Thyroid gland (tissue), 4 donors: Measurements from ENCODE around the gene ST3GAL3. TPM values are rescaled to one million over a fixed set of nuclear protein-coding genes. Genes with fewer than 3 reads are reported as not detected.

Experiments used
- DNase-seq, 2 donors: peaks; one replicate each; pipeline ENCODE4 v3.0.0-alpha.2; 2019
- H3K27ac ChIP-seq, 3 donors: fragments of 200-600 bp; sonication (generic); 1 replicate in 2 of 3; 2 replicates in 1 of 3; pipeline ENCODE4 v1.5.1; 2016 to 2019; ENCODE audit warnings: mild to moderate bottlenecking in 1 of 3, moderate library complexity in 1 of 3
- H3K27me3 ChIP-seq: fragments of 200-600 bp; sonication (generic); one replicate; pipeline ENCODE4 v1.5.1; 2019
- H3K36me3 ChIP-seq, 2 donors: fragments of 200-600 bp; sonication (generic); one replicate each; pipeline ENCODE4 v1.5.1; 2016 to 2019
- H3K4me1 ChIP-seq, 2 donors: fragments of 200-600 bp; sonication (generic); one replicate each; pipeline ENCODE4 v1.5.1; 2017 to 2019
- H3K4me3 ChIP-seq, 3 donors: fragments of 200-600 bp; sonication (generic); replicated peaks in 1 of 3; 1 replicate in 2 of 3; 2 replicates in 1 of 3; pipeline ENCODE4 v1.5.1; 2016; ENCODE audit warnings: mild to moderate bottlenecking in 1 of 3
- H3K9me3 ChIP-seq: fragments of 200-600 bp; sonication (generic); one replicate; pipeline ENCODE4 v1.5.1; 2017
- POLR2A ChIP-seq, 2 donors: fragments of 450-650 bp; IDR thresholded peaks; one replicate each; pipeline ENCODE4 v1.6.1; 2017; ENCODE audit warnings: antibody characterized with exemption in 2 of 2, mild to moderate bottlenecking in 2 of 2, moderate library complexity in 1 of 2
- WGBS, 2 donors: methylation state at CpG; one replicate each; pipeline ENCODE4 v1.1.5; 2017; 5-methylcytosine and 5-hydroxymethylcytosine counted together
- intact Hi-C: fragments of 100-400 bp; cut with DNase I; formaldehyde crosslinking; loops from one replicate; pipeline ENCODE4 v1.15.1; 2023
- total RNA-seq, 4 donors: library from RNA; depleted of rRNA; stranded (reverse); fragments of >200 nt; gene quantifications; one replicate each; pipeline ENCODE4 v1.2.3, GENCODE V29; 2016
- TF ChIP-seq, protein P1 (sequence below), 6 experiments: fragments of 200-600 bp in 3 of 6; fragments of 450-650 bp in 3 of 6; sonication (generic) in 3 of 6; IDR thresholded peaks; one replicate each; pipeline ENCODE4 v1.5.1; 2016 to 2019; ENCODE audit warnings: antibody characterized with exemption in 6 of 6, mild to moderate bottlenecking in 2 of 6, inconsistent platforms in 1 of 6, moderate library complexity in 1 of 6

The ST3GAL3 gene
- total RNA-seq, 4 donors from 2014 or later = 12.1 to 17.7 (median 14.3) TPM

DNA sequence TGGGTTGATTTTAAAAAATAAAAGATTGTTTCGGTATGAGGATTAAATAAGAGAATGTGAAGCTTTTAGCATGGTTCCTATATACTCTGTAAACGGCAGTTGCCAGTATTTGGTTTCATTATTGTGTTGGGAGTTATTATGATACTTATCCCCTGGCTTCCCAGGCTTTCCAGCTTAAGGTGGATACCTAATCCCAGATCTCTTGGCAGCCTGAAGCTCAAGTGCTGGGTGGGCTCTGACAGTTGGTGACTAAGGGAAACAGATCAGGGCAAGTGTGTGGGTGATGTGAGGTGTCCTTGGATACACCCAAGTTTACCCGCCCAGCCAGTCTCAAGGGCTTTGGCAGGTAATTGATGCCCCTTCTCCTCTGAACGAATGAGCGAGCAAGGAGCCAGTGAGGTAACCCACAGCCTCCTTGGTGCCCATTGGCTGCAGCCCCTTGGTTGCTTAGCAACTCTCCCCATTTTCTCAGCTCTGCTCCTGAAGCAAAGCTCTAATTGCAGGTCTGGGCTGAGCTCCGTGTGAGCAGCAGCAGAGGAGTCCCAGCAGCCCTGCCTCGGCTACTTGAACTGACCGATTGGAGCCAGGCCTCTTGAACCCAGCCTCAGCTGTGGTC is 245.5 kb downstream of the ST3GAL3 start:
- H3K27me3 ChIP-seq = no peaks in the 10 kb centered on the region
- 66 to 76% methylated on average over 6 to 8 of the region's 8 CpGs for WGBS, 2 donors
- TF ChIP-seq, protein P1, sequence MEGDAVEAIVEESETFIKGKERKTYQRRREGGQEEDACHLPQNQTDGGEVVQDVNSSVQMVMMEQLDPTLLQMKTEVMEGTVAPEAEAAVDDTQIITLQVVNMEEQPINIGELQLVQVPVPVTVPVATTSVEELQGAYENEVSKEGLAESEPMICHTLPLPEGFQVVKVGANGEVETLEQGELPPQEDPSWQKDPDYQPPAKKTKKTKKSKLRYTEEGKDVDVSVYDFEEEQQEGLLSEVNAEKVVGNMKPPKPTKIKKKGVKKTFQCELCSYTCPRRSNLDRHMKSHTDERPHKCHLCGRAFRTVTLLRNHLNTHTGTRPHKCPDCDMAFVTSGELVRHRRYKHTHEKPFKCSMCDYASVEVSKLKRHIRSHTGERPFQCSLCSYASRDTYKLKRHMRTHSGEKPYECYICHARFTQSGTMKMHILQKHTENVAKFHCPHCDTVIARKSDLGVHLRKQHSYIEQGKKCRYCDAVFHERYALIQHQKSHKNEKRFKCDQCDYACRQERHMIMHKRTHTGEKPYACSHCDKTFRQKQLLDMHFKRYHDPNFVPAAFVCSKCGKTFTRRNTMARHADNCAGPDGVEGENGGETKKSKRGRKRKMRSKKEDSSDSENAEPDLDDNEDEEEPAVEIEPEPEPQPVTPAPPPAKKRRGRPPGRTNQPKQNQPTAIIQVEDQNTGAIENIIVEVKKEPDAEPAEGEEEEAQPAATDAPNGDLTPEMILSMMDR (IDR thresholded peaks at IDR 0.05) = no peak
- TF ChIP-seq POLR2A (IDR thresholded peaks at IDR 0.05) = no peak

DNA sequence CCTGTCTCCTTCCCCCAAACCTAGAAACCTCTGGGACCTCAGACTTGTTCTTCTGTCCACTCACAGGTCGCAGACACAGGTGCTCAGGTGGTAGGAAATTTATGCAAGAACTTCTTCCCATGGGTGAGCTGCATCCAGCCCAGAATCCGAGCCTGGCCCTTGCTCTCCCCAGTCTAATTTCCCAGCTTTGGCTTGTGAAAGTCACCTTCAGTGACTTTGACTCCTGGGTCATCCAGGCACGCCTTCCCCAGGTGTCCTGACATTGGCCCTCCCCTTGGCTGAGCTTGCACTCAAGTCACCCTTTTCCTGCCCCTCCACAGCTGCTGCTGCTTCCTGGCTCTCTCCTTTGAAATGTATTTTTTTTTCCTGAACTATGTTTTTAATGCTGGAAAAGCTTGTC is 246.0 kb downstream of the ST3GAL3 start:
- no peak for DNase-seq
- Histone ChIP-seq H3K4me1 (peaks cover 6 to 30% of the 10 kb centered on the region in 2 donors), H3K9me3 (no peaks in the 10 kb centered on the region), H3K27me3 (no peaks in the 10 kb centered on the region), H3K36me3 (peaks cover 18 to 22% of the 10 kb centered on the region in 2 donors), H3K27ac (peak overlapping the region in 1 of 3 donors; percentile 17), H3K4me3 (no peak overlapping the region)
- WGBS, 2 donors = 83 to 93% methylated on average over 3 of the region's 3 CpGs
- intact Hi-C loops = no loop called here
- no peak for TF ChIP-seq POLR2A (IDR thresholded peaks at IDR 0.05)
- TF ChIP-seq, protein P1 (IDR thresholded peaks at IDR 0.05) = no peak

More for the DNA sequence above, 245.5 kb downstream of the ST3GAL3 start:
- Histone ChIP-seq H3K9me3 (no peaks in the 10 kb centered on the region), H3K27ac (peak overlapping the region in 1 of 3 donors; percentile 17), H3K4me1 (peaks cover 11 to 36% of the 10 kb centered on the region in 2 donors), H3K36me3 (peaks cover 13 to 17% of the 10 kb centered on the region in 2 donors), H3K4me3 (no peak overlapping the region)
- intact Hi-C loops = no loop called here
- DNase-seq = peak in 1 of 2 donors; percentile 15

GRCh38 chr1:43954036-43954435 is 246.7 kb downstream of the ST3GAL3 start:
- Histone ChIP-seq H3K4me1 (peaks cover 3 to 24% of the 10 kb centered on the region in 2 donors), H3K9me3 (no peaks in the 10 kb centered on the region), H3K27me3 (no peaks in the 10 kb centered on the region), H3K36me3 (peaks cover 18 to 27% of the 10 kb centered on the region in 2 donors), H3K4me3 (no peak overlapping the region), H3K27ac (no peak overlapping the region)
- TF ChIP-seq, protein P1 (IDR thresholded peaks at IDR 0.05) = no peak
- no peak for TF ChIP-seq POLR2A (IDR thresholded peaks at IDR 0.05)
- WGBS, 2 donors = 81 to 92% methylated on average over 4 to 5 of the region's 5 CpGs
- intact Hi-C loops = no loop called here
- no peak for DNase-seq

- Histone ChIP-seq H3K36me3 (peaks cover 27 to 34% of the 10 kb centered on the region in 2 donors), H3K9me3 (no peaks in the 10 kb centered on the region), H3K27ac (no peak overlapping the region), H3K27me3 (no peaks in the 10 kb centered on the region), H3K4me1 (peaks cover 0 to 8% of the 10 kb centered on the region in 2 donors), H3K4me3 (no peak overlapping the region)
- intact Hi-C loops = no loop called here
- no peak for TF ChIP-seq POLR2A (IDR thresholded peaks at IDR 0.05)
- TF ChIP-seq, protein P1 (IDR thresholded peaks at IDR 0.05) = no peak
- 97 to 99% methylated on average over 8 of the region's 8 CpGs for WGBS, 2 donors
- no peak for DNase-seq
These were observed 248.9 kb downstream of the ST3GAL3 start for GRCh38 chr1:43956234-43956633.

- Histone ChIP-seq H3K4me3 (no peak overlapping the region), H3K36me3 (peaks cover 27 to 40% of the 10 kb centered on the region in 2 donors), H3K27me3 (no peaks in the 10 kb centered on the region), H3K4me1 (no peaks in the 10 kb centered on the region), H3K9me3 (no peaks in the 10 kb centered on the region), H3K27ac (no peak overlapping the region)
- TF ChIP-seq, protein P1 (IDR thresholded peaks at IDR 0.05) = no peak
- TF ChIP-seq POLR2A (IDR thresholded peaks at IDR 0.05) = no peak
- intact Hi-C loops = no loop called here
- no peak for DNase-seq
- WGBS, 2 donors = 96% methylated on average over 6 to 7 of the region's 7 CpGs
These were observed 250.2 kb downstream of the ST3GAL3 start for GRCh38 chr1:43957407-43958040.
